Endodermal cell (in vitro differentiated cells): Measurements from ENCODE around the gene NDUFB10. TPM values are rescaled to one million over a fixed set of nuclear protein-coding genes. Genes with fewer than 3 reads are reported as not detected.

Experiments used
- DNase-seq: peaks from one replicate; pipeline ENCODE4 v3.0.0-alpha.2; 2017
- H3K27ac ChIP-seq: 2 replicates; pipeline ENCODE4 v1.5.1; 2013; ENCODE audit warnings: mild to moderate bottlenecking, low read depth, low read length, moderate library complexity
- H3K27me3 ChIP-seq: 2 replicates; pipeline ENCODE4 v1.6.1; 2013; ENCODE audit warnings: mild to moderate bottlenecking, low read length, moderate library complexity; ENCODE audit not compliant: insufficient read depth, control insufficient read depth, poor library complexity, severe bottlenecking
- H3K36me3 ChIP-seq: 2 replicates; pipeline ENCODE4 v1.7.0; 2013; ENCODE audit warnings: mild to moderate bottlenecking, low read length, moderate library complexity; ENCODE audit not compliant: control insufficient read depth, insufficient read depth
- H3K4me1 ChIP-seq: one replicate; pipeline ENCODE4 v1.7.0; 2013; ENCODE audit warnings: low read length; ENCODE audit not compliant: control insufficient read depth, insufficient read depth
- H3K4me3 ChIP-seq: 2 replicates; pipeline ENCODE4 v1.5.1; 2013; ENCODE audit warnings: mild to moderate bottlenecking, low read length, moderate library complexity
- H3K9ac ChIP-seq: 2 replicates; pipeline ENCODE4 v1.6.1; 2013; ENCODE audit warnings: mild to moderate bottlenecking, low read length, moderate library complexity; ENCODE audit not compliant: poor library complexity, severe bottlenecking; ENCODE audit errors: extremely low read depth
- H3K9me3 ChIP-seq: 2 replicates; pipeline ENCODE4 v1.6.1; 2013; ENCODE audit warnings: mild to moderate bottlenecking, low read length, moderate library complexity; ENCODE audit not compliant: control insufficient read depth
- H3K27ac Mint-ChIP-seq: 2 replicates; pipeline ENCODE4 v1.8.0; 2020; ENCODE audit warnings: mixed read lengths
- H3K27me3 Mint-ChIP-seq: 2 replicates; pipeline ENCODE4 v1.8.0; 2021; ENCODE audit warnings: mild to moderate bottlenecking, mixed read lengths; ENCODE audit not compliant: insufficient read depth
- H3K36me3 Mint-ChIP-seq: 2 replicates; pipeline ENCODE4 v1.8.0; 2020; ENCODE audit warnings: low read depth, mixed read lengths
- H3K4me1 Mint-ChIP-seq: 2 replicates; pipeline ENCODE4 v1.8.0; 2020; ENCODE audit warnings: mixed read lengths
- H3K4me3 Mint-ChIP-seq: 2 replicates; pipeline ENCODE4 v1.8.0; 2020; ENCODE audit warnings: mild to moderate bottlenecking, moderate library complexity, mixed read lengths
- H3K9me3 Mint-ChIP-seq: 2 replicates; pipeline ENCODE4 v1.8.0; 2020; ENCODE audit warnings: mild to moderate bottlenecking, mixed read lengths
- WGBS, 2 experiments: methylation state at CpG; one replicate each; pipeline versions ENCODE4 v1.1.5 to v1.1.7; 2013; ENCODE audit warnings: missing lambda C conversion rate in 2 of 2, mixed read lengths in 1 of 2; ENCODE audit not compliant: insufficient coverage in 1 of 2, insufficient read length in 1 of 2; 5-methylcytosine and 5-hydroxymethylcytosine counted together
- total RNA-seq, 2 donors: library from RNA; stranded (reverse); fragmentation: NEBNext Ultra II Directional in 1 of 2; extraction: Animal tissue kit (Norgen Biotek cat#: 25700) in 1 of 2; gene quantifications; 2 replicates in 1 of 2; 3 replicates in 1 of 2; pipeline ENCODE4 v1.2.1, GENCODE V29; 2021
- TF ChIP-seq, protein P1 (sequence below): fragments of 200-600 bp; sonication (generic); conservative IDR thresholded peaks from 2 replicates; pipeline ENCODE4 v1.5.0; 2021; ENCODE audit warnings: antibody characterized with exemption, mild to moderate bottlenecking

Gene NDUFB10
- total RNA-seq, 2 donors from 2014 or later: 167 to 192 TPM

DNA sequence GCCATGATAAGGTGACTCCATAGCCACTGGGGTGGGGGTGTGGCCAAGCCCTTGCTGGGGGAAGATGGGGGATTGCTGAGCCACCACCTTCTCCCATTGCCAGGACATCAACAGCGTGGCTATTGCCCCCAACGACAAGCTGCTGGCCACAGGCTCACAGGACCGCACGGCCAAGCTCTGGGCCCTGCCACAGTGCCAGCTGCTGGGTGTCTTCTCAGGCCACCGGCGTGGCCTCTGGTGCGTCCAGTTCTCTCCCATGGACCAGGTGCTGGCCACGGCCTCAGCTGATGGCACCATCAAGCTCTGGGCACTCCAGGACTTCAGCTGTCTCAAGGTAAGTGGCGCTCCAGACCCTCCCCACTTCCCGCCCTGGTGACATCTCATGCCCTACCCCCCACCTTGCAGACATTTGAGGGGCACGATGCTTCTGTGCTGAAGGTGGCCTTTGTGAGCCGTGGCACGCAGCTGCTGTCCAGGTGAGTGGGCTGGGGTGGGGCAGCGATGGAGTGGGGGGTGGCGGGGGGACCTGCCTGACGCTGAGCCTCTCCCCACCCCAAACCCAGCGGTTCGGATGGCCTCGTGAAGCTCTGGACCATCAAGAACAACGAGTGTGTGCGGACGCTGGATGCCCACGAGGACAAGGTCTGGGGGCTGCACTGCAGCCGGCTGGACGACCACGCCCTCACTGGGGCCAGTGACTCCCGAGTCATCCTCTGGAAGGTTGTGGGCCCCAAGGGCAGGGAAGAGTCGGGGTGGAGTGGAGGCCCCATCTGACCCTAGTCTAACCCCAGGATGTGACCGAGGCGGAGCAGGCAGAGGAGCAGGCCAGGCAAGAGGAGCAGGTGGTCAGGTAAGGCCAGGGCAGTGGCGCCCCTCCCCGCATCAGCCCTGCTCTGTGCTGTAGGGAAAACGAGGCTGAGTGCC, 17.9 kb downstream of the NDUFB10 start:
- Mint-ChIP-seq H3K9me3 (no peaks in the 10 kb centered on the region), H3K36me3 (peaks cover 13% of the 10 kb centered on the region), H3K4me3 (no peak overlapping the region), H3K4me1 (peaks cover 5% of the 10 kb centered on the region), H3K27me3 (peaks cover 30% of the 10 kb centered on the region), H3K27ac (no peak overlapping the region)
- H3K36me3 ChIP-seq: peaks cover 24% of the 10 kb centered on the region
- H3K9ac ChIP-seq: no peak overlapping the region
- DNase-seq: no peak
- no peaks in the 10 kb centered on the region for H3K9me3 ChIP-seq
- WGBS, 2 experiments: 94 to 96% methylated on average over 22 to 33 of the region's 33 CpGs
- TF ChIP-seq, protein P1, sequence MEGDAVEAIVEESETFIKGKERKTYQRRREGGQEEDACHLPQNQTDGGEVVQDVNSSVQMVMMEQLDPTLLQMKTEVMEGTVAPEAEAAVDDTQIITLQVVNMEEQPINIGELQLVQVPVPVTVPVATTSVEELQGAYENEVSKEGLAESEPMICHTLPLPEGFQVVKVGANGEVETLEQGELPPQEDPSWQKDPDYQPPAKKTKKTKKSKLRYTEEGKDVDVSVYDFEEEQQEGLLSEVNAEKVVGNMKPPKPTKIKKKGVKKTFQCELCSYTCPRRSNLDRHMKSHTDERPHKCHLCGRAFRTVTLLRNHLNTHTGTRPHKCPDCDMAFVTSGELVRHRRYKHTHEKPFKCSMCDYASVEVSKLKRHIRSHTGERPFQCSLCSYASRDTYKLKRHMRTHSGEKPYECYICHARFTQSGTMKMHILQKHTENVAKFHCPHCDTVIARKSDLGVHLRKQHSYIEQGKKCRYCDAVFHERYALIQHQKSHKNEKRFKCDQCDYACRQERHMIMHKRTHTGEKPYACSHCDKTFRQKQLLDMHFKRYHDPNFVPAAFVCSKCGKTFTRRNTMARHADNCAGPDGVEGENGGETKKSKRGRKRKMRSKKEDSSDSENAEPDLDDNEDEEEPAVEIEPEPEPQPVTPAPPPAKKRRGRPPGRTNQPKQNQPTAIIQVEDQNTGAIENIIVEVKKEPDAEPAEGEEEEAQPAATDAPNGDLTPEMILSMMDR: no peak
- peaks cover 36% of the 10 kb centered on the region for H3K27me3 ChIP-seq
- no peak overlapping the region for H3K27ac ChIP-seq
- H3K4me1 ChIP-seq: no peaks in the 10 kb centered on the region
- no peak overlapping the region for H3K4me3 ChIP-seq

DNA sequence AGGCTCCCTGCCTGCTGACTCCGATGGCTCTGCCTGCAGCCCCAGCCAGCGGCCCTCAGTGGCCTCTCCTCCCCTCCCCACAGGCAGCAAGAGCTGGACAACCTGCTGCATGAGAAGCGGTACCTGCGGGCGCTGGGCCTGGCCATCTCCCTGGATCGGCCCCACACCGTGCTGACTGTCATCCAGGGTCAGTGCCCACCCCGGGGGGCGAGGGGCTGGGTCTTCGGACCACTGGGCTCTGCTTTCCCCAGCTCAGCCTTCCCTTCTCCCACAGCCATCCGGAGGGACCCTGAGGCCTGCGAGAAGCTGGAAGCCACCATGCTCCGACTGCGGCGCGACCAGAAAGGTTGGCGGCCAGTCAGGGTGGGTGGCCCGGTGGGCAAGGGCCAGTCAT, 18.5 kb downstream of the NDUFB10 start:
- no peak overlapping the region for H3K4me3 ChIP-seq
- no peaks in the 10 kb centered on the region for H3K4me1 ChIP-seq
- DNase-seq: no peak
- peaks cover 24% of the 10 kb centered on the region for H3K36me3 ChIP-seq
- WGBS, 2 experiments: 94 to 96% methylated on average over 12 to 18 of the region's 18 CpGs
- peaks cover 43% of the 10 kb centered on the region for H3K27me3 ChIP-seq
- Mint-ChIP-seq H3K4me3 (no peak overlapping the region), H3K27ac (no peak overlapping the region), H3K27me3 (peaks cover 36% of the 10 kb centered on the region), H3K4me1 (peaks cover 2% of the 10 kb centered on the region), H3K9me3 (no peaks in the 10 kb centered on the region), H3K36me3 (peaks cover 13% of the 10 kb centered on the region)
- TF ChIP-seq, protein P1: no peak
- H3K9ac ChIP-seq: no peak overlapping the region
- no peak overlapping the region for H3K27ac ChIP-seq
- no peaks in the 10 kb centered on the region for H3K9me3 ChIP-seq

DNA sequence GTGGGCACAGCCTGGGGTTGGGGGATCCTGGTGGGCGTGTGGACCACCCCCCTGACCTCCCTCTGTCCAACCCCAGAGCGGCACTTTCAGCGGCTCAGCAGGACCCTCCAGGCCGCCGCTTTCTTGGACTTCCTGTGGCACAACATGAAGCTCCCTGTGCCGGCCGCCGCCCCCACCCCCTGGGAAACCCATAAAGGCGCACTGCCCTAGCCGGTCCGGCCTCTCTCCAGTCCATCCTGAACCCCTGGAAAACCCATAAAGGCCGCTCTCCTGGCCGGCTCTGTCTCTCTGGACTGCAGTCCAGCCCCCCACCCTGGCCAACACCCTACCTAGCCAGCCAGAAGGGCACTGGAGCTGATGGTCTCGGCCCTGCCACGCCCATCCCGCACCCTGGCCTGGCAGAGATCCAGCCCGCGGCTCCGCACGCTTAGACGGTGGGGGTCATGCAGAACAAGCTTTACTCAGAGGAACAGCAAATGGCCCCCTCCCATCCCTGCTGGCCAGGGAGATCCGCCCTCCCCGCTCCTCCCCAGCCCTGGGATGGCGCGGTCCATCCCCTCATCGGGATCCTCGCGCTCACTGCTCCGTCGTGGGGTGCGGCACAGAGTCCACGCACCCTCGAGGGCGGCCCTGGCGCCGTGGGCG, 19.3 kb downstream of the NDUFB10 start:
- Mint-ChIP-seq H3K27me3 (peaks cover 41% of the 10 kb centered on the region), H3K27ac (no peak overlapping the region), H3K9me3 (no peaks in the 10 kb centered on the region), H3K4me1 (peaks cover 5% of the 10 kb centered on the region), H3K4me3 (no peak overlapping the region), H3K36me3 (peaks cover 13% of the 10 kb centered on the region)
- H3K9ac ChIP-seq: no peak overlapping the region
- TF ChIP-seq, protein P1: no peak
- H3K27me3 ChIP-seq: peaks cover 47% of the 10 kb centered on the region
- 76 to 86% methylated on average over 23 to 37 of the region's 37 CpGs for WGBS, 2 experiments
- no peaks in the 10 kb centered on the region for H3K4me1 ChIP-seq
- no peak overlapping the region for H3K4me3 ChIP-seq
- no peak overlapping the region for H3K27ac ChIP-seq
- peaks cover 24% of the 10 kb centered on the region for H3K36me3 ChIP-seq
- DNase-seq: no peak
- no peaks in the 10 kb centered on the region for H3K9me3 ChIP-seq
